GM12873 (cell line): ENCODE data around the gene KPNA4.

Source experiments
- CTCF ChIP-seq: IDR thresholded peaks from 2 replicates; pipeline ENCODE4 v1.5.1; 2012; ENCODE audit warnings: low read depth, mild to moderate bottlenecking, moderate library complexity, low read length, control low read depth; ENCODE audit not compliant: insufficient read depth; ENCODE audit errors: missing control alignments

The KPNA4 gene

GRCh38 chr3:160481856-160482255 lies 83.5 kb downstream of the KPNA4 start:
- TF ChIP-seq CTCF: no peak

- no peak for TF ChIP-seq CTCF
Observed at GRCh38 chr3:160480931-160481330, 84.4 kb downstream of the KPNA4 start.

DNA sequence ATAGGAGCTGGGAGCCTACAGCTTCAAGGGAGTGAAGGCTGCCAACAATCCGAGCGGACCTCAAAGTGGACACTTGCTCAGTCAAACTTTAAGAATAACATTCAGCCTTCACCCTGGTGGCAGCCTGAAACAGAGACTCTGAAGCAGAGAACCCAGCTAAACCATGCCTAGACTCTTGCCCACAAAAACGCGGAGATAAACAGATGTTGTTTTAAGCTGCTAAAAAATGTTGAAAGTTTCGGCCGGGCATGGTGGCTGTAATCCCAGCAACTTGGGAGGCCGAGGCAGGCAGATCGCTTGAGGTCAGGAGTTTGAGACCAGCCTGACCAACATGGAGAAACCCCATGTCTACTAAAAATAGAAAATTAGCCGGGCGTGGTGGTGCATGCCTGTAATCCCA lies 86.0 kb downstream of the KPNA4 start:
- no peak for TF ChIP-seq CTCF

DNA sequence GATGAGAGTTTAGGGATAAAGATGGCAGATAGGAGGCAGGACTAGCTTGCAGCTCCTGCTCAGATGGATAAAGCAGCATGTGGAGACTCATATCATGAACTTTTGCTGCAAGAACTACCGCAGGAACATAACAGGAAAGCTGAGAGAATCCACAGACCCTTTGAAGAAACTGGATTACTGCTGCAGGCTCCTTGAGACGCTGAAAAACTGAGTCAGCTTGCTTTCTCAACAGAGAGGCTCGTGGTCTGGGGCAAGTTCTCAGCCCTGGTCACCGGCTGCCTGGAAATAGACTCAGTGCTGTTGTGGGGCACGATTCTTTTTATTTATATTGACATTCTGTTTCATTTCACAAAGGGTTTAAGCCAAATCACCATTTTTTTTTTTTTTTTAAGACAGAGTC lies 87.0 kb downstream of the KPNA4 start:
- no peak for TF ChIP-seq CTCF

DNA sequence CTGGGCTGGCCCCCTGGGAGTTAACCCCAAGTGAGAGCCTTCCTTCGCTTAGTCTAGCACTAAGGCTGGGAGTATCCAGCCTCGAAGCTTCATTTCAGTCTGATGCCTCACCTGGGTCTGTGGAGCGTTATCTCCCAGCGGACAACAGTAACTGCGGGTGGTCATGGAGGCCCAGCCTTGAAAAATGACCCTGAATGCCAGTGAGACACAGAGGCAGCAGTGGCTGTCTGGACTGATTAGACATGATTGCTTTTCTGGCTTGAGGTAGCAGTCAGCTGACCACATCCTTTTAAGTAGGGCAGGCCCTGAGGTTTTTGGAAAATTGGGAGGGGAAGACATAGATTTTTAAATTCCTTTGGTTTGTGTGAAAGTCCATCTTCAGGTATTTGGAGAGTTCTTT lies 87.6 kb downstream of the KPNA4 start:
- no peak for TF ChIP-seq CTCF

DNA sequence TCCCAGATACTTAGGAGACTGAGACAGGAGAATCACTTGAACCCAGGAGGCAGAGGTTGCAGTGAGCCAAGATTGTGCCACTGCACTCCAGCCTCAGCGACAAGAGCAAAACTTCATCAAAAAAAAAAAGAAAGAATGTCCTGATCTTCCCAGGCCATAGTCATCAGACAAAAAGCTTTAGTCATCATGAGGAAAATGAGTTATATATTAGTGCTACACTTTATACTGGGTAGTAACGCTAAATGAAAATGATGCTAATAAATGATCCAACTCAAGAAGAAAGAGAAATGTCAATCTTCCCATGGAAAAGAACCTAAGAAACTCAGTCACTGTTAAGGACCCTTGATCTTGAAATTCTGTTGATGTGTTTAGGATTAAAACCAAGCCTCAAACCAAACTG lies 89.5 kb downstream of the KPNA4 start:
- no peak for TF ChIP-seq CTCF

DNA sequence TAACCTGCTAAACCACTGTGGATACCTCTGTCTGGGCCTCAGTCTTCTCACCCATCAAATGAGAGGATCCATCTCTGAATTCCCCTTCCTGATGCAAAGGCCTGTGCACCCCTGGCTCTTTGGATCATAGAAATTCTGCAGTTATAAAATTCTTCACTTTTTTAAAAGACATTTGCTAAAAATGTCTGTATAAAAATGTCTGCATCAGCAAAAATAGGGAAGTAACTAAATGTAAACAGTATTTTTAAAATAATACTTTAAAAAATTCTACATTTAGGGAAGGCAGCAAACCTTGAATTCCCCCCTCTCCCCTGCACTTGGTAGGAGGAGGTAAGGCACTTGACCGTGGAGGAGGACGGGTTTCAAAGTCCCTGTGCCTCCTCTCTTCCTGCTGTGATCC lies 90.2 kb downstream of the KPNA4 start:
- TF ChIP-seq CTCF: no peak
